Keratinocyte (primary cell): ENCODE results near the gene AKT1.

Source experiments
- EZH2 ChIP-seq: IDR thresholded peaks from one replicate; pipeline ENCODE4 v1.6.1; 2012; ENCODE audit warnings: inconsistent platforms, mild to moderate bottlenecking, low read length, moderate library complexity
- TF ChIP-seq, protein P1 (sequence below), 3 experiments: IDR thresholded peaks in 1 of 3; conservative IDR thresholded peaks in 1 of 3; optimal IDR thresholded peaks in 1 of 3; 2 replicates in 2 of 3; 3 replicates in 1 of 3; pipeline versions ENCODE3 to v1.5.1; 2011; ENCODE audit warnings: low read length in 3 of 3, mild to moderate bottlenecking in 3 of 3, moderate library complexity in 2 of 3, control low read depth in 1 of 3, inconsistent platforms in 1 of 3; ENCODE audit not compliant: insufficient read depth in 2 of 3; ENCODE audit errors: extremely low read depth in 1 of 3

DNA sequence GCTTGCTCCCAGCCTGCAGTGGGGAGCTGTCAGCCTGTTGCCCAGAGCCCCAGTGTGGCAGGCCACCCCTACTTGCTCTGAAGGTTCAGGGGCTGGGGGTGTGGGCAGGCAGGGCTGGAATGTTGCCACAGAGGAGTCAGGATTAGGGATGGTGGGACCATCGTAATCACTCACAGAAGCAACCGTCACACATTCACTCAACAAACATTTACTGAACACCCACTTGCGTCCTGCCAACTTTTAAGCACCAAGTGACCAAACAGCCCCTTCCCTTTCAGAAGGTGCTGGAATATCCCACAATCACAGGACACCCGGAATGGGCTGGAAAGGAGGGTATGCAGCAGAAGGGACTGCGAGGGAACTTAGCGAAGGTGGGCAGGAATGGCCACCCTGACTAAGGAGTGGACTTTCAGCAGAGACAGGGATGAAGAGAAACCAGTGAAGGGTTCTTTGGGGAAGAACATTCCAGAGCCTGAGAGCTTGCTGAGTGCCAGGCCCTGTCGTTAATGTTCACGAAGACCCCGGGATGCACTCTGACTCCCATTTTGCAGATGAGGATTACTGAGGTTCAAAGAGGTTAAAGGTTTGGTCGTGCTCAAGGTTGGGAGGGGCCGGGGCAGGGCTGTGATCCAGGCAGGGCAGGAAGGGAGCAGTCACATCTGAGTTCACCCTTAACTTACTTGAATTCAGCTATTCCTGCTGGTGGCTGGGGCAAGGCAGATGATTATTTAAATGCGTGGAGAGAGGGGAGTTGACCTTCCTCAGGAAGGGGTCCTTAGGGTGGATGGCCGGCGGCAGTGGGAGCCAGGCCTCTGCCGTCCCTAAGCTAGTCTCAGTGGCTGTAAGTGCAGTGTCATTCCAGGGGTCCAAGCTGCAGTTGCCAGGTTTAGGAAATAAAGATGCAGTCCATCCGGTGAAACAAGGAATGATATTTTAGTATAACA lies 3.0 kb upstream of the AKT1 start:
- TF ChIP-seq, protein P1, sequence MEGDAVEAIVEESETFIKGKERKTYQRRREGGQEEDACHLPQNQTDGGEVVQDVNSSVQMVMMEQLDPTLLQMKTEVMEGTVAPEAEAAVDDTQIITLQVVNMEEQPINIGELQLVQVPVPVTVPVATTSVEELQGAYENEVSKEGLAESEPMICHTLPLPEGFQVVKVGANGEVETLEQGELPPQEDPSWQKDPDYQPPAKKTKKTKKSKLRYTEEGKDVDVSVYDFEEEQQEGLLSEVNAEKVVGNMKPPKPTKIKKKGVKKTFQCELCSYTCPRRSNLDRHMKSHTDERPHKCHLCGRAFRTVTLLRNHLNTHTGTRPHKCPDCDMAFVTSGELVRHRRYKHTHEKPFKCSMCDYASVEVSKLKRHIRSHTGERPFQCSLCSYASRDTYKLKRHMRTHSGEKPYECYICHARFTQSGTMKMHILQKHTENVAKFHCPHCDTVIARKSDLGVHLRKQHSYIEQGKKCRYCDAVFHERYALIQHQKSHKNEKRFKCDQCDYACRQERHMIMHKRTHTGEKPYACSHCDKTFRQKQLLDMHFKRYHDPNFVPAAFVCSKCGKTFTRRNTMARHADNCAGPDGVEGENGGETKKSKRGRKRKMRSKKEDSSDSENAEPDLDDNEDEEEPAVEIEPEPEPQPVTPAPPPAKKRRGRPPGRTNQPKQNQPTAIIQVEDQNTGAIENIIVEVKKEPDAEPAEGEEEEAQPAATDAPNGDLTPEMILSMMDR (optimal IDR thresholded peaks at IDR 0.05 in 1 of 3, IDR thresholded peaks at IDR 0.05 in 1 of 3, conservative IDR thresholded peaks at IDR 0.05 in 1 of 3; ENCODE audit: extremely low read depth in 1 of 3, insufficient read depth in 2 of 3, low read length in 3 of 3): no peak
- no peak for TF ChIP-seq EZH2
